NCI-H226 (cell line): ENCODE results near the gene TBC1D32.
A peak's percentile ranks its signal among the peaks of the same experiment; 100 is the strongest.
"Not testable (repeated sequence)": the region's sequence is repeated elsewhere in the genome, so short reads cannot be mapped to it uniquely, and the experiment has no call there.

ENCODE experiments used
- DNase-seq: peaks from one replicate; pipeline ENCODE4 v3.0.0-alpha.2; 2015

Gene TBC1D32

DNA sequence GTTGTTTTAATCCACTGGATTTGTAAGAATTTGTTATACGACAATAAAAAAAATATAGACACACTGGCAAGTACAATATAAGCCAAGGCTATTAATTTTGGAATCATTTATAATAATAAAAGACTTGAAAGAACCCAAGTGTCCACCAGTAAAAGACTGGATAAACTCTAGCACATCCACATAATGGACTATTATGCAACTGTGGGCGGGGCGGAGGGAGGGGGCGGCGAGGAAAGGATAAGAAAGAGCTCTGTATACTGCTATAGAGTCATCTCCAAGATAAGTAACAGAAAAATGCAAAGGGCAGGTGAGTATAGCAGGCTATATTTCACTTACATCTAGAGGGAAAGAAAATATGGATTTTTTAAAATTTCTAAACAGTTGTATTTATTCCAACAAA, 123.3 kb downstream of the TBC1D32 start:
- no peak for DNase-seq

DNA sequence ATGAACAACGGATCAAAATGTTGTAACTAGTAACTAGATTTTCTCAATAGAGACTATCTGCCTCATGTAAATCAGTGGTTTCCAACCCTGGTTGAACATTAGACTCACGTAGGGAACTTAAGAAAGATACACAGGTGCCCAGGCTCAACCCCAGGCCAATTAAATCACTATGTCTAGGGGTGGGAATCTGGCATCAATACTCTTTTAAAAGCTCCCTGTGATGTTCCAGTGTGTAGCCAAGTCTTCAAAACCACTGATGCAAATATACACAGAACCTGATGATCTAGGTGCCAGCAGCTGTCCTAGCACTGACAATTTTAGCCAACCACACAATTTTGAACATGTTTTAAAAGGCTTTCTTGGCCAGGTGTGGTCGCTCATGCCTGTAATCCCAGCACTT, 128.7 kb downstream of the TBC1D32 start:
- DNase-seq: no peak

DNA sequence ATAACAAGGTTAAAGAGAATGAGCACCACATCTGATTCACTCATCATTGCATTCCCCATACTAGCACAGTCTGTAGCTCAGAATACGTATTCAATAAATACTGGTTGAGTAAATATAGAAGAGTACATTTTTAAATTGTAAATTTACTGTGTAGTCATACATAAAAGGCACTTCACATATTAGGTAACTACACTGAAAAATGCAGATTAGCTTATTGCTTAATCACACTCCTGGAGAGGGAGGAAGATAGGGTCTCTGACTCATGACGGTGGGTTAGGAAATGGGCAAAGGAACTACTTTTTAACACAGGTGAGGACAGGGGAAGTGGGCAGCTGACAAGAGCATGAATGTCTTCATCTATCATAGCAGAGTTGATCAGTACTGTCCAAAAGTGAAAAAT, 133.2 kb downstream of the TBC1D32 start:
- DNase-seq: peak; percentile 52

DNA sequence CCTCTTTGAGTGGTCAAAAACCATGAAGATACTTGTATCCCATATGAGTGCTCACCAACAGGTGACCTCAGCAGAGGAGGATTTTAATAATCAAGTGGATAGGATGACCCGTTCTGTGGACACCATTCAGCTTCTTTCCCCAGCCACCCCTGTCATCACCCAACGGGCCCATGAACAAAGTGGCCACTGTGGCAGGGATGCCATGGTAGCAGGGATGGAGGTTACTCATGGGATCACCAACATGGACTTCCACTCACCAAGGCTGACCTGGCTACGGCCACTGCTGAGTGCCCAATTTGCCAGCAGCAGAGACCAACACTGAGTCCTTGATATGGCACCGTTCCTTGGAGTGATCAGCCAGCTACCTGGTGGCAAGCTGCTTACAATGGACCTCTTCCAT, 138.2 kb downstream of the TBC1D32 start:
- not testable (repeated sequence) for DNase-seq

DNA sequence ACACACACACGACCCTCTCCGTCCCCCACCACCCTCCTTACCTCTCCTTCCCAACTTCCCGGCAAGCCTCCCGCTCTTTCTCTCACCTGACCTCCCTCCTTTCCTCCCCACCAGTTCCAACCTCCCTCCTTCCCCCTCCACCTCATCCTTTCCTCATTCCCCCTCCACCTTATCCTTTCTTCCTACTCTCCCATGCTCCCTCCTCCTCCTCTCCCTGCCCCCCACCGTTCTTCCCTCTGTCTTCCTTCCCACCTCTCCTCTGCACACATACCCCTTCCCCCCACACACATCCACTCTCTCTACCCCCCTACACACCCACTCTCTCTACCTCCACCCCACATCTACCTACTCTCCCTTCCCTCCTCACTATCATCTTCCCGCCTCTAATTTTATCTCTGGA, 144.2 kb downstream of the TBC1D32 start:
- no peak for DNase-seq

DNA sequence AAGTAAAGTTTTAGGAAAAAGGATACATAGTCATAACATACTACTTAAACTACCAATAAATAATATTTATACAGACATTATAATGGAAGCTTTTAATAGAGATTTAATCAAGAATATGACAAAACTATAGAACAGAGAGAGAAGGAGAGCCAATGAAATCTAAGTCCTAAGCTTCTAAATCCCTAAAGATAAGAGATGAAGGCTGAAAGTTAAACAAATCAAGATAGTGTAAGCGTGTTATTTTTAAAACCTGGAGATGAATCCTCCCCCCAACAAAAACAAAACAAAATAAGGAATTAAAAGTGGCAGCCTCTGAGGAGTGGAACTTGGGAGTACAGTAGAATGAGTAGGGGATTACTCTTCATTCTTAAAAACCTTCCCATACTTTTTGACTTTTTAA, 145.9 kb downstream of the TBC1D32 start:
- no peak for DNase-seq

DNA sequence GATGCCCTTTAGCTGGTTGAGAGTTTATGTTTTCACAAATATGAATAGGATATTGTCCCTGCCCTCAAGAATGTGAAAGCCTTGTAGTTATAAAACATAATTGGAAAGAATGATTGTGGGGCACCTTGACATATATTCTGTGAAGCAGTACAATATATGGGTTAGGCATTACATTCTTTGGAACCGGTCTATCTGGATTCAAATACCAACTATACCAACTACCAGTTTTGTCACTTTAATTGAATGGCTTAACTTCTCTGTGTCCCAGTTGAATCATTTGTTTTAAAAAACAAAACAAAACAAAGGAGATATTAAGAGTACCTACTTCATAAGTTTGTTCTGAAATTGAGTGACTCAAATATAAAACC, 146.5 kb downstream of the TBC1D32 start:
- no peak for DNase-seq

DNA sequence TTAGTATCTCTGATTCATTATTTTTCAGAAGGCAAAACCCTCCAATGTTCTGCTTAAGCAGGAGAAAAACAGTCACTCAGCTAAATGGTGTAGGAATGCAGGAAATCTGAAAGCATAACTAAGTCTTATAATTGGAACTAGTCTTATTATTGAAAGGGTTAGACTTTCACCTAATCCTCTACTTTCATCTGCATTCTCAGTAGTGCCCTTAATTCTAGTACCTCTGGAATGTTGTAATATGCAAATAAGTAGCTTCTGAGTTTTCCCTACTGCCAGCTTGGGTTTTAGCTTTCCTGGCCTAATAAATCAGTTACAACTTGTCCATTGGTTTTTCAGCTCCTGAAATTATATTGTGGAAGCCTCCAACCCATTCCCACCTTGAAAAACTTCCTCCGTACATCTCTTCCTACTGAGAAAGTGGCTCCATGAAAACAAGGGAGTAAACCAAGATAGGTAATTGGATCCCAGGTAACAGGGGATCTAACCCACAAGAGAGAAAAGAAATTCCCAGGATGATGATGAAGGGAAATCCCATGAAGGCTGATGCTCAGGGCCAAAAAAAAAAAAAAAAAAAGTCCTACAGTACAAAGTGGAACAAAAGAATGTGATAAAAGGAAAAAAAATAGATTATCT, 147.0 kb downstream of the TBC1D32 start:
- DNase-seq: no peak

DNA sequence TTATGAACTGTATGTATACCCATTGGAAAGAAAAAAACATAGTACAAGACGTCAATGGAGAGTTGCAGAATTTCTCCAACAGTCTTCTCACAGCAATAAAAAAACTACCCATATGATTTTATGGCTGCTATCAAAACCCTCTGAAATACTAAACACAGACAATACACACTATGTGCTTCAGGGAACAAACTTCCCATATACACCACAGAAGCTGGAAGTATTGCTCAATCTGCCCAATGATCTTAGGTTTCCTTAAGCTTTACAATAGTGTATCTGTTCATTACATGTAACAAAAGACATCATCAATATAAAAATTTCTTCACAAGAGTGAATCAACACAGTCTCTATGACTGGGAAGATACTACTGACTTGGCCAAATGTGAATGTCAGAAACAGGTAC, 150.5 kb downstream of the TBC1D32 start:
- no peak for DNase-seq

DNA sequence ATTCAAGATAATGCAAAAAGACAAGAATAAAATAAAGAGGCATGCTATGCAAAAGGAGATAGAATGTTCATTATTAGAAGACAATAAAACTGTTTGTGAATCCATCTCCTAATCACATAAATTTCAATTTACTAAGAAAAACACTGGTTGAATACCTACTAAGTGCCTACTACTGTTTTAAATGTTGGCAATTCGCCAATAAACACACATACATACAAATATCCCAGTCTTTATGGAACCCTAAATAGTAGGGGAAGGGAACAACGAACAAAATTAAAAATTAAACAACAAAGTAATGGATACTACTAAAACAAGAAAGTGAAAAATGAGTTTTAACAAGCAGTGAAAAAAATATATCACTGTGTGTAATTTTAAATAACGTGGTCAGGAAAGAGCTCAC, 158.5 kb downstream of the TBC1D32 start:
- no peak for DNase-seq

DNA sequence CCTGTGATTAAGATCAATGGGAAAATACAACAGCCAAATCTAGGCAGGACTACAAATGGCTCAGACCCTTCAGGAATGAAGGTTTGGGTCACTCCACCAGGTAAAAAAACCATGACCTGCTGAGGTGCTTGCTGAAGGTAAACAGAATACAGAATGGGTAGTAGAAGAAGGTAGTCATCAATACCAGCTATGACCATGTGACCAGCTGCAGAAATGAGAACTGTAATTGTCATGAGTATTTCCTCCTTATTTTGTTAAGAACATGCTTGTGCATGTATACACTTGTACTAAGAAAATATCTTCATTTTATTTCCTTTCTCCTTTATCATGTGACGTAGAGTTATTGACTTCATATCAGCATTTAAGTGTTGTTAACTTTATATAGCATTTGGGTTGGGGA, 161.8 kb downstream of the TBC1D32 start:
- DNase-seq: not testable (repeated sequence)

DNA sequence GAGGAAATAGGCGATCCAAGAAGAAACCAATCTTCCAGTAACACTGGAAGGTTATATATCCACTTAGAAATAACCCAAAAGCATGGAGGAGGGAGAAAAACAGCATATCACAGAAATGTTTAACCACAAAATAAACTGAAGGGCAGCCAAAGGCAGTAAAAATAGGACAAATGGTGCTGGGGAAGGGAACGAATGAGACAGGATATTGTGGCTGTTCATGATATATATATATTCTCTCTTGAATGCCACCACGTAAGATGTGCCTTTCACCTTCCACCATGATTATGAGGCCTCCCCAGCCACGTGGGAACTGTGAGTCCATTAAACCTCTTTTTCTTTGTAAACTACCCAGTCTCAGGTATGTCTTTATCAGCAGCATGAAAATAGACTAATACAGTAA, 162.4 kb downstream of the TBC1D32 start:
- no peak for DNase-seq

DNA sequence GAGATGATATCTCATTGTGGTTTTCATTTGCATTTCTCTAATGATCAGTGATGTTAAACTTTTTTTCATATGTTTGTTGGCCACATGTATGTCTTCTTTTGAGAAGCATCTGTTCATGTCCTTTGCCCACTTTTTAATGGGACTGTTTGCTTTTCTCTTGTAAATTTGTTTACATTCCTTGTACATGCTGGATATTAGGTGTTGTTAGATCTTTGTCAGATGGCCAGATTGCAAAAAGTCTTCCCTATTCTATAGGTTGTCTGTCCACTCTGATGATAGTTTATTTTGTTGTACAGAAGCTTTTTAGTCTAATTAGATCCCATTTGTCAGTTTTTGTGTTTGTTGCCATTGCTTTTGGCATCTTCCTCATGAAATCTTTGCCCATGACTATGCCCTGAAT, 172.4 kb downstream of the TBC1D32 start:
- DNase-seq: no peak

DNA sequence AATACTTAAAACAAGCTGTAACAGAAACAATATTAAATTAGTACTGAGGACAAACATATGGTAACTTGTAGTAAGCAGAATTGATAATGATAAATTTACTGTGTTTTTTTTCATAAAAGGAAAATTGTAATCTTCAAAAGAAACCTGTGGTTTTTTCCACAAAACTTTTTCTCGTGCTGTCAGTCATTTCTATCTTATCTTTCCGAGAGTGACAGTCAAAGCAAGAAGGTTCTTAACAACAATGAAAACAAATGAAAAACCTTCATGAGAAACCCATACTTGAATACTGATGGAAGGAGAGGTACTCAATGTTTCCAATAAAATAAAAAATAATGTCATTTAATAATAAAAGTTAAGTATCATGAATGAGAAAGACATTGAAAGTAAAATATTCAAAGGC, 174.0 kb downstream of the TBC1D32 start:
- DNase-seq: no peak

DNA sequence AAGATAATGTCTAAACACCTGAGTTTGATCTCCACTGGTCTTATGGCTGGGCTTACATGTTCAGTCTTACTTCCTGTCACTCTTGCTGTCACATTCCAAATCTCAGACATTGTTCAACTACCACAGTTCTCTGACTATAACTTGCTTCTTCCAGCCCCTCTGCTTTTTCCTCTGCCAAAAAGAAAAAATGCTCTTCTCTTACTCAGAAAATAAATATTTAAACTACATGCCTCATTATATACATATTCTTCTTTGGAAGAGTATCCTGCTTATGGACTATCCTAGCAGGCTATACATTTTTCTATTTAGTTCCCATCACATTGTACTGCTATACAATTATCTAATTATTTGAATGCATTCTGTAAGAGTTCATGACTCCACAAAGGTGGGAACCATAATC, 175.4 kb downstream of the TBC1D32 start:
- no peak for DNase-seq

DNA sequence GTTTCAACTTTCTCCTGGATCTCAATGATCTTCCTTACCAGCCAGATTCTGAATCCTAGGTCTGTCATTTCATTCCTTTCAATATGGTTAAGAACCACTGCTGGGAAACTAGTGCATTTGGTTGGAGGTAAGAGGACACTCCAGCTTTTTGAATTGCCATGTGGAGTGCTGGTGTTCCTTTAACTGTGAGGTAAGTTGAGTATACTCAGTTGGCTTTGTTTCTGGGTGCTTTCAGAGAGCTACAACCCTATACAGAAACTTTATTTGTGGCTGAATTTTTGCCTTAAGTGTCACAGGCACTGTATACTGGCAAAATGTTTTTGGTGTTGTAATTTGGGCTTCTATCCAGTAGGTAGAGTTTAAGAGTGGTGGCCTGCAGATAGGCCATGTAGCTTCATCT, 175.8 kb downstream of the TBC1D32 start:
- DNase-seq: no peak

DNA sequence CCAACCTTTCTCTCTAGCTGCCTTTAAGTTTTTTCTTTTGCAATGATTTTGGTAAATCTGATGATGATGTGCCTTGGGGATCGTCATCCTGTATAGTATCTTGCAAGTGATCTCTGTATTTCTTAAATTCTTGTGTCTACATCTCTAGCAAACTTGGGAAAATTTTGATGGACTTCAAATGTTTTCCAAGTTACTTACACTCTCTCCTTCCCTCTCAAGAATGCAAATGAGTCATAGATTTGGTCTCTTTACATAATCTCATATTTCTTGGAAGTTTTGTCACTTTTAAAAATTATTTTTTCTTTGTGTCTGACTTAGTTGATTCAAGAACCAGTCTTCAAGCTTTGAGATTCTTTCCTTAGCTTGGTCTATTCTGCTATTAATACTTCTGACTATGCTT, 176.4 kb downstream of the TBC1D32 start:
- no peak for DNase-seq

DNA sequence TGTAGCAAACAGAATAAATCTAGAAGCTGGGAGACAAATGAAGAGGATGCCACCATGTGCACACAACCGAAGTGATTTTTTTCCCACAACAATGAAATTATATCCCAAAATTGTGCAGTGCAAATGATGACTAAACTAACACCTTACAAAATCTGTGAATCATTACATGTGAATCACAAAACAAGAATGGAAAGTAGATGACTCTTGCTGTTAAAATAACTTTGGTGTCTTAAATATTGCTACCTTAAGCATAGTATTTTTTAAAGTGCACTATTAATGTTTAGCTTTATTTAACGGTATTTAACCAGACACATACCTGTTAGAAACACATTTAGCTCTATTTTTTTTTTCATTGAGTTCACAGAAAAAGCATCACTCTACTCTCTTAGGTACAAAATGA, 190.8 kb downstream of the TBC1D32 start:
- DNase-seq: no peak

DNA sequence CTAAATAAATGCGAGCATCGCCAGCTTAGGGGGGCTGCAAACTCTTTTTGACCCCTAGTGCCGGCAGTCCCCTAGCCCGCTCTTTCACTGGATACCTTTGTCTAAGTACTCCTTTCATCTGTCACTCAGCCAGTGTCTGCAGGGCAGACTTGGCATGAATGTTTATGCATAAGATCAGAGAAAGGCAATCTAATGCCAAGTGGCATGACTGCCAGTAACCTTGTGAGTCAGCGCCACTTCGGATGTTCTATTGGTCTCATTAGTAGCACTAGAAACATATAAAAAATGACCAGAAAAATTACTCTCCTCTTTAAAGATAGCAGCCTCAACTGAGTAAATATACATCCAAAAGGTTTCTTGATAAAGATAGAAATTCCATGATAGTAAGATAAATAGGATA, 192.2 kb downstream of the TBC1D32 start:
- no peak for DNase-seq

DNA sequence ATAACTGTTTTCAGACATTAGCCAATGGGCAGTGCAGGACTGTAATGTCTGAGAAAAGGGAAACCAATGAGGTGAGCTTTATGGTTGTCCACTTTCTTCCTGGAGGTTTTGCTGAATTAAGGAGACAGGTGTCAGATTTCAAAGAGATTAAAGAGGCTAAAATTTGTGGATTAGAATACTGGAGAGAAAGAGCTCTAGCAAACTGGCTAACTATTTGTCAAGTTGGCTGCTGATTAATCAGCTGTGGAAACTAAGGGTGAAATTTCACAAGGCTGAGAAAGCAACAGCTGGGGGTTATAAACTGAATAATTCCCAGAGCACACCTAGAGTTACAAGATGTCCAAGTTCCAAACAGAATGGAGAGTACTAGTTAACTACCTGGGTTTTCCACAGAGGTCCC, 198.9 kb downstream of the TBC1D32 start:
- no peak for DNase-seq

DNA sequence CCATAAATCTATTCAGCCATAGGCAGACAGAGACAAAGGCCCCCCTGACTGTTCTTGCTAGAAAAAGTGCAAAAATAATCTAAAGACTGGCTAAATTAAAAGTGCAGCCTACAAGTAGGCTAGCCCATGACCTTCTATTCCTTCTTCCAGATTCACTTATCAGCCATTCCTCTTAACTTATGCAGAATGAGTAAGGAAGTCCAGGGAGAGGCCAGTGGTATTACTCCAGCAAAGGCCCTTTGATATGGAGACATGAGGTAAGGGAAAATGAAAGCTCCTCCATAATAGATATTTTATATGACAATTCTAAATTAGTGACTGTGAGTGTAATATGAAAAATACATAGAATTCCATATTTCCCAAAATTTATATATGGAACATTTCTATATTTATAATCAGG, 199.4 kb downstream of the TBC1D32 start:
- DNase-seq: no peak

DNA sequence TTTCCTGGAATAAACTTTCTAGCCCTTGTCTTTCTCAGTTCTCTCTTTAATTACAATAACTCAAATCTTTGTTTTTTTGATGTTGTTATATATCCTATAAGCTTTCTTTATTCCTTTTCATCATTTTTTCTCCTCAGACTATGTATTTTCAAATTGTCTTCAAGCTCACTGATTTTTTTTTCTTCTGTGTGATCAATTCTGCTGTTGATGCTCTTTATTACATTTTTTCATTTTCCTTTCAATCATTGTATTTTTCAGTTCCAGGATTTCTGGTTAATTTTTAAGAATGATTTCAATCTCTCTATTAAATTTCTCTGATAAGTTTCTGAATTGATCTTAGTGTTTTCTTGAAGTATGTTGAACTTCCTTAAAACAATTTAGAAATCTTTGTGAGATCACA, 209.7 kb downstream of the TBC1D32 start:
- DNase-seq: no peak

DNA sequence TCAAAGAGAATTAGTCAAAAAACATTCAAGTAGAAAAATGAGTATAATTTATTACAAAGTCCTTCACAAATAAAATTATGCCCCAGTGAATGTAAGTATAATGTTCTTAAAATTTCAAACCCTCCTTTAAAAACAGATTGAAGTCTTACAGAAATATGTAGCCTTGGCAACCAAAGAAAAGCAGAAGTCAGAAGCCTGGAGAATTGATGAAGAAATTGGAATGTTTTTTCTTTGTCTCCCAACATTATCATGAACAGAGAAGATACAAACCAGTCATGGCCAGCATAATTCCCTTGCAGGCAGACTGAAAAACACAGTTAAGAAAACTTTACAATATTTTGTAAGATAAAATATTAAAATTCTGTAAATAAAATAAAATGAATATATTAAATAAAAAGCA, 221.9 kb downstream of the TBC1D32 start:
- no peak for DNase-seq

DNA sequence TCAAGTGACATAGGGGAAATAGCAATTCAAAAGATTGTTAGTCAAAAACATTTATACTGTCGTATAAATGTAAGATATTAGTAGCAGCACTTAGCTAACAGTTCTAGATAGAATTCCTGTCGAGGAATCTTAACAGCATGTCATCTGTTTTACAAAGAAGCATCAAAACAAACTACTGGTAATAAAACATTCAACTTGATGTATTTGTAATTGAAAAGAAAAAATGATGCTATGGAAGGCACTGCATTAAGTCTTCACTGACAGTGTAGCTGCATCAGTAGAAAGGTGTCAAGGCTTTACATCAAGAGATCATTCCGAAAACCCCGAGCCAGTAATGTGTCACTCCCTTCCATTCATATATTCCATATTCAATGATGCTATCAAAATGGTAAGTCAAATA, 223.5 kb downstream of the TBC1D32 start:
- no peak for DNase-seq

DNA sequence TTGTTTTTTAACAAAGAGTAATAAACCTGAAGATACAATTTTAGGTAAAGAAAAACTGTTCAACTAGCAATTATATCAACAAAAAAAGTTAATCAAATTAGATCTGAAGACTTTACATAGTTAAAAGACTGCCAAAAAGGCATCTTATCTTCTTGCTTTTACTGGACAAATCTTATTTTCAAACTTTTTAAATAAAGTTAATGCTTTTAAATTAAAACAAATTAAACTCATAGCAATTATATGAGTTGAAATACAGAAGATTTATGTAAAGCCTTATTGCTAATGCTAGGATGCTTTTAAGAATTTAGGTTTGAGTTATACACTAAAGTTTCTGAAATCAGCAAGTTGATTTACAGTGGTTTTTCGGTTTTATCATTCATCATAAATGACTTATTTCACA, 227.3 kb downstream of the TBC1D32 start:
- no peak for DNase-seq

DNA sequence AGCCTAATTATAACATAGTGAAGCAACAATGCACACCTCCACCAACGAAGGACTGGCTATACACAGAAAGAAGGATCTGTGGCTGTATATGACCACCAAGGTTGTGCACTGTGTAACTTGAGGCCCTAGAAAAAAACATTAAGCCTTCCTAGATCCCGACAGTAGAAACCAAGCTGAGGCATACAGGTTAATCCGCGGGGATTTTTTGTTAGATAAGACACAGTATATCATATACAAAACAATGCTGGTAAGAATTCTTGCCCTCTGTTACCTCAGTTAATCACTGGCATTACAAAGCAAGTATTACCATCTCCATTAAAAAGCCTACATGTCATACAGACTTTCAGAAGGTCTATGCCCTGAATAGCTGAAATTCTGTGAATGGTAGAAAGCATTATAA, 228.8 kb downstream of the TBC1D32 start:
- no peak for DNase-seq
